NCI-H69 (cell line): ENCODE data around the gene MEST.
"Not testable (repeated sequence)": the region's sequence is repeated elsewhere in the genome, so short reads cannot be mapped to it uniquely, and the experiment has no call there.

ENCODE experiments used
- DNase-seq: peaks from one replicate; lab custom pipeline; 2025; lab: John Stamatoyannopoulos, UW

Gene MEST

GRCh38 chr7:130523519-130524125, 31.7 kb downstream of the MEST start:
- not testable (repeated sequence) for DNase-seq

GRCh38 chr7:130524628-130525027, 32.7 kb downstream of the MEST start:
- DNase-seq = no peak

GRCh38 chr7:130527752-130528355, 36.0 kb downstream of the MEST start:
- not testable (repeated sequence) for DNase-seq

- DNase-seq = no peak
Observed at GRCh38 chr7:130529417-130529816, 37.5 kb downstream of the MEST start.

- not testable (repeated sequence) for DNase-seq
Observed at GRCh38 chr7:130537894-130538293, 46.0 kb downstream of the MEST start.

- not testable (repeated sequence) for DNase-seq
Observed at GRCh38 chr7:130541287-130541686, 49.4 kb downstream of the MEST start.

GRCh38 chr7:130542297-130542696, 50.4 kb downstream of the MEST start:
- peak; percentile 15 for DNase-seq

GRCh38 chr7:130543487-130544010, 51.7 kb downstream of the MEST start:
- DNase-seq = peak; percentile 68

GRCh38 chr7:130544356-130544755, 52.5 kb downstream of the MEST start:
- DNase-seq = no peak

- DNase-seq = no peak
Observed at GRCh38 chr7:130553398-130554029, 61.6 kb downstream of the MEST start.

- DNase-seq = no peak
Observed at GRCh38 chr7:130554481-130554880, 62.6 kb downstream of the MEST start.
